ENCODE results near the gene GPR162.

- no peak for TF ChIP-seq CREB5 (CRISPR knock-in tag; IDR thresholded peaks at IDR 0.05; ENCODE audit: low read depth)
- TF ChIP-seq ESRRG (CRISPR knock-in tag; IDR thresholded peaks at IDR 0.05): no peak
Measured at GRCh38 chr12:6863586-6864321, 42.1 kb downstream of the GPR162 start.
